ENCODE data around the gene CNOT6L. TPM values are rescaled to one million over a fixed set of nuclear protein-coding genes. Genes with fewer than 3 reads are reported as not detected.

Gene CNOT6L
- total and polyA plus RNA-seq, 4 donors: 4.4 to 17.7 (median 10.5) TPM

DNA sequence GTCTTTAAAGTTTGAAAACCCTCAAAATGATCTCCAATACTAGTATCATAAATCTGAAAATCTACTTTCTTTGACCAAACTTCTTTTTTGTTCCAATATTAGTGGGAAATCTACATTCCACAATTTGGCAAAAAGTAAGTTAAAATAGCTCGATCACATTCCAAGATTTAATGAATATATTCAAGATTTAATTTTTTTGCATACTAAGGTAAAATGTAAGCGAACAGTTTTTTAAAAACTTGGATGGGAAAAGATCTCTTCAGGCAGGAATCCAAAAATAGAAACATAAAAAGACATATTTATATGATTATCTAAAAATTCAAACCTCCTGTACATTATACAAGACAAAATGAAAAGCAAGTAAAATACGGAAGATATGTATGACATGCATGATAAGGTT is 31.2 kb downstream of the CNOT6L start:
- TF ChIP-seq JUND (IDR thresholded peaks at IDR 0.05) (no peak), FOXA2 (IDR thresholded peaks at IDR 0.05) (no peak), TAF1 (conservative IDR thresholded peaks at IDR 0.05) (no peak), YY1 (IDR thresholded peaks at IDR 0.05) (no peak), CTCF (IDR thresholded peaks at IDR 0.05; ENCODE audit: low read depth, low read length, missing input control) (no peak), SP1 (IDR thresholded peaks at IDR 0.05) (no peak), HNF4A (conservative IDR thresholded peaks at IDR 0.05) (no peak), RAD21 (IDR thresholded peaks at IDR 0.05) (no peak), EGR1 (IDR thresholded peaks at IDR 0.05; ENCODE audit: low read depth in 2 of 2) (no peak)
- TF ChIP-seq, protein P1, sequence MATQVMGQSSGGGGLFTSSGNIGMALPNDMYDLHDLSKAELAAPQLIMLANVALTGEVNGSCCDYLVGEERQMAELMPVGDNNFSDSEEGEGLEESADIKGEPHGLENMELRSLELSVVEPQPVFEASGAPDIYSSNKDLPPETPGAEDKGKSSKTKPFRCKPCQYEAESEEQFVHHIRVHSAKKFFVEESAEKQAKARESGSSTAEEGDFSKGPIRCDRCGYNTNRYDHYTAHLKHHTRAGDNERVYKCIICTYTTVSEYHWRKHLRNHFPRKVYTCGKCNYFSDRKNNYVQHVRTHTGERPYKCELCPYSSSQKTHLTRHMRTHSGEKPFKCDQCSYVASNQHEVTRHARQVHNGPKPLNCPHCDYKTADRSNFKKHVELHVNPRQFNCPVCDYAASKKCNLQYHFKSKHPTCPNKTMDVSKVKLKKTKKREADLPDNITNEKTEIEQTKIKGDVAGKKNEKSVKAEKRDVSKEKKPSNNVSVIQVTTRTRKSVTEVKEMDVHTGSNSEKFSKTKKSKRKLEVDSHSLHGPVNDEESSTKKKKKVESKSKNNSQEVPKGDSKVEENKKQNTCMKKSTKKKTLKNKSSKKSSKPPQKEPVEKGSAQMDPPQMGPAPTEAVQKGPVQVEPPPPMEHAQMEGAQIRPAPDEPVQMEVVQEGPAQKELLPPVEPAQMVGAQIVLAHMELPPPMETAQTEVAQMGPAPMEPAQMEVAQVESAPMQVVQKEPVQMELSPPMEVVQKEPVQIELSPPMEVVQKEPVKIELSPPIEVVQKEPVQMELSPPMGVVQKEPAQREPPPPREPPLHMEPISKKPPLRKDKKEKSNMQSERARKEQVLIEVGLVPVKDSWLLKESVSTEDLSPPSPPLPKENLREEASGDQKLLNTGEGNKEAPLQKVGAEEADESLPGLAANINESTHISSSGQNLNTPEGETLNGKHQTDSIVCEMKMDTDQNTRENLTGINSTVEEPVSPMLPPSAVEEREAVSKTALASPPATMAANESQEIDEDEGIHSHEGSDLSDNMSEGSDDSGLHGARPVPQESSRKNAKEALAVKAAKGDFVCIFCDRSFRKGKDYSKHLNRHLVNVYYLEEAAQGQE (IDR thresholded peaks at IDR 0.05): no peak
- TF ChIP-seq, protein P2, sequence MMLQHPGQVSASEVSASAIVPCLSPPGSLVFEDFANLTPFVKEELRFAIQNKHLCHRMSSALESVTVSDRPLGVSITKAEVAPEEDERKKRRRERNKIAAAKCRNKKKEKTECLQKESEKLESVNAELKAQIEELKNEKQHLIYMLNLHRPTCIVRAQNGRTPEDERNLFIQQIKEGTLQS (IDR thresholded peaks at IDR 0.05): no peak
- TF ChIP-seq, protein P3, sequence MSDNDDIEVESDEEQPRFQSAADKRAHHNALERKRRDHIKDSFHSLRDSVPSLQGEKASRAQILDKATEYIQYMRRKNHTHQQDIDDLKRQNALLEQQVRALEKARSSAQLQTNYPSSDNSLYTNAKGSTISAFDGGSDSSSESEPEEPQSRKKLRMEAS (IDR thresholded peaks at IDR 0.05): no peak
- Histone ChIP-seq H3K9me3 (ENCODE audit: control insufficient read depth in 4 of 4, low read length in 3 of 4) (no peaks in the 10 kb centered on the region), H3K9ac (ENCODE audit: low read depth in 1 of 2, low read length in 2 of 2) (no peak overlapping the region), H3K27me3 (ENCODE audit: control insufficient read depth in 4 of 4, insufficient read depth in 4 of 4, low read length in 3 of 4) (no peaks in the 10 kb centered on the region), H3K4me3 (ENCODE audit: low read depth in 1 of 3, low read length in 3 of 3) (no peak overlapping the region), H3K36me3 (ENCODE audit: control insufficient read depth in 4 of 4, insufficient read depth in 3 of 4, low read depth in 1 of 4, low read length in 3 of 4) (no peaks in the 10 kb centered on the region), H3K4me1 (ENCODE audit: control insufficient read depth in 4 of 4, insufficient read depth in 4 of 4, low read length in 3 of 4) (peaks cover 0 to 7% (median 2%) of the 10 kb centered on the region in 4 donors), H3K27ac (ENCODE audit: low read depth in 1 of 2, low read length in 2 of 2) (no peak overlapping the region)
- DNase-seq (ENCODE audit: low spot score): no peak
- WGBS: 89% methylated on average over 3 of the region's 3 CpGs

- WGBS: 96% methylated on average over 6 of the region's 6 CpGs
- Histone ChIP-seq H3K4me3 (ENCODE audit: low read depth in 1 of 3, low read length in 3 of 3) (no peak overlapping the region), H3K27me3 (ENCODE audit: control insufficient read depth in 4 of 4, insufficient read depth in 4 of 4, low read length in 3 of 4) (no peaks in the 10 kb centered on the region), H3K36me3 (ENCODE audit: control insufficient read depth in 4 of 4, insufficient read depth in 3 of 4, low read depth in 1 of 4, low read length in 3 of 4) (no peaks in the 10 kb centered on the region), H3K27ac (ENCODE audit: low read depth in 1 of 2, low read length in 2 of 2) (no peak overlapping the region), H3K9ac (ENCODE audit: low read depth in 1 of 2, low read length in 2 of 2) (no peak overlapping the region), H3K4me1 (ENCODE audit: control insufficient read depth in 4 of 4, insufficient read depth in 4 of 4, low read length in 3 of 4) (peaks cover 0 to 4% (median 1%) of the 10 kb centered on the region in 4 donors), H3K9me3 (ENCODE audit: control insufficient read depth in 4 of 4, low read length in 3 of 4) (no peaks in the 10 kb centered on the region)
- TF ChIP-seq CTCF (IDR thresholded peaks at IDR 0.05; ENCODE audit: low read depth, low read length, missing input control) (no peak), JUND (IDR thresholded peaks at IDR 0.05) (no peak), YY1 (IDR thresholded peaks at IDR 0.05) (no peak), HNF4G (IDR thresholded peaks at IDR 0.05) (no peak)
- TF ChIP-seq, protein P1 (IDR thresholded peaks at IDR 0.05): no peak
- no peak for DNase-seq (ENCODE audit: low spot score)
These were observed 33.5 kb downstream of the CNOT6L start for GRCh38 chr4:77785669-77786068.

Data from liver (tissue), 9 donors.